Trophoblast cell (in vitro differentiated cells and primary cell): ENCODE measurements around the gene CCT3.

ENCODE experiments used
- DNase-seq, 2 donors: peaks; one replicate each; pipeline ENCODE4 v3.0.0-alpha.2; 2016
- H2AFZ ChIP-seq: 2 replicates; pipeline ENCODE4 v1.6.1; 2013; ENCODE audit warnings: low read length, moderate library complexity, mild to moderate bottlenecking; ENCODE audit not compliant: insufficient read depth, poor library complexity
- H2AK5ac ChIP-seq: 2 replicates; pipeline ENCODE4 v1.6.1; 2013; ENCODE audit warnings: mild to moderate bottlenecking, low read length
- H2BK120ac ChIP-seq: 2 replicates; pipeline ENCODE4 v1.6.1; 2013; ENCODE audit warnings: low read length, mild to moderate bottlenecking, moderate library complexity; ENCODE audit not compliant: insufficient read depth, poor library complexity
- H2BK12ac ChIP-seq: 2 replicates; pipeline ENCODE4 v1.6.1; 2013; ENCODE audit warnings: mild to moderate bottlenecking, low read length, moderate library complexity
- H2BK5ac ChIP-seq: 2 replicates; pipeline ENCODE4 v1.6.1; 2013; ENCODE audit warnings: low read length, low read depth, moderate library complexity, mild to moderate bottlenecking; ENCODE audit not compliant: poor library complexity
- H3K14ac ChIP-seq: 2 replicates; pipeline ENCODE4 v1.6.1; 2013; ENCODE audit warnings: mild to moderate bottlenecking, low read length
- H3K18ac ChIP-seq: 2 replicates; pipeline ENCODE4 v1.6.1; 2013; ENCODE audit warnings: mild to moderate bottlenecking, low read length
- H3K23ac ChIP-seq: 2 replicates; pipeline ENCODE4 v1.6.1; 2013; ENCODE audit warnings: low read length
- H3K27ac ChIP-seq: 2 replicates; pipeline ENCODE4 v1.5.1; 2013; ENCODE audit warnings: low read depth, mild to moderate bottlenecking, inconsistent platforms, low read length, moderate library complexity
- H3K27me3 ChIP-seq: 2 replicates; pipeline ENCODE4 v1.6.1; 2013; ENCODE audit warnings: inconsistent platforms, mild to moderate bottlenecking, low read length, moderate library complexity; ENCODE audit not compliant: insufficient read depth
- H3K36me3 ChIP-seq, 2 experiments: 1 replicate in 1 of 2; 2 replicates in 1 of 2; pipeline ENCODE4 v1.6.1; 2013; ENCODE audit warnings: low read length in 2 of 2, mild to moderate bottlenecking in 2 of 2, moderate library complexity in 1 of 2; ENCODE audit not compliant: insufficient read depth in 2 of 2, control insufficient read depth in 1 of 2
- H3K4ac ChIP-seq: 2 replicates; pipeline ENCODE4 v1.6.1; 2013; ENCODE audit warnings: low read depth, mild to moderate bottlenecking, low read length, moderate library complexity
- H3K4me1 ChIP-seq, 2 experiments: 1 replicate in 1 of 2; 2 replicates in 1 of 2; pipeline ENCODE4 v1.6.1; 2013; ENCODE audit warnings: low read length in 2 of 2, mild to moderate bottlenecking in 2 of 2, moderate library complexity in 1 of 2; ENCODE audit not compliant: insufficient read depth in 2 of 2, control insufficient read depth in 1 of 2
- H3K4me2 ChIP-seq: 2 replicates; pipeline ENCODE4 v1.6.1; 2013; ENCODE audit warnings: inconsistent platforms, mild to moderate bottlenecking, low read length, moderate library complexity
- H3K4me3 ChIP-seq: 2 replicates; pipeline ENCODE4 v1.5.1; 2013; ENCODE audit warnings: mild to moderate bottlenecking, low read depth, low read length, inconsistent platforms
- H3K79me1 ChIP-seq: one replicate; pipeline ENCODE4 v1.6.1; 2013; ENCODE audit warnings: low read length
- H3K79me2 ChIP-seq: 2 replicates; pipeline ENCODE4 v1.6.1; 2013; ENCODE audit warnings: low read length, mild to moderate bottlenecking; ENCODE audit not compliant: control insufficient read depth, insufficient read depth, poor library complexity
- H3K9ac ChIP-seq: 2 replicates; pipeline ENCODE4 v1.6.1; 2013; ENCODE audit warnings: mild to moderate bottlenecking, low read length
- H3K9me3 ChIP-seq: 2 replicates; pipeline ENCODE4 v1.6.1; 2013; ENCODE audit warnings: low read depth, mild to moderate bottlenecking, control low read depth, inconsistent platforms, low read length; ENCODE audit not compliant: insufficient read depth
- H4K12ac ChIP-seq: 2 replicates; pipeline ENCODE4 v1.6.1; 2013; ENCODE audit warnings: low read depth, mild to moderate bottlenecking, low read length, moderate library complexity
- H4K8ac ChIP-seq: 2 replicates; pipeline ENCODE4 v1.6.1; 2013; ENCODE audit warnings: low read depth, mild to moderate bottlenecking, low read length, moderate library complexity
- H4K91ac ChIP-seq: one replicate; pipeline ENCODE4 v1.6.1; 2013; ENCODE audit warnings: low read depth, mild to moderate bottlenecking, low read length, moderate library complexity
- WGBS: extraction: QIAGEN DNeasy Blood & Tissue Kit; methylation state at CpG from one replicate; pipeline ENCODE4 v1.1.7; 2013; ENCODE audit warnings: missing lambda C conversion rate; ENCODE audit not compliant: insufficient read length, insufficient coverage; ENCODE audit errors: extremely low coverage; 5-methylcytosine and 5-hydroxymethylcytosine counted together

Gene CCT3

DNA sequence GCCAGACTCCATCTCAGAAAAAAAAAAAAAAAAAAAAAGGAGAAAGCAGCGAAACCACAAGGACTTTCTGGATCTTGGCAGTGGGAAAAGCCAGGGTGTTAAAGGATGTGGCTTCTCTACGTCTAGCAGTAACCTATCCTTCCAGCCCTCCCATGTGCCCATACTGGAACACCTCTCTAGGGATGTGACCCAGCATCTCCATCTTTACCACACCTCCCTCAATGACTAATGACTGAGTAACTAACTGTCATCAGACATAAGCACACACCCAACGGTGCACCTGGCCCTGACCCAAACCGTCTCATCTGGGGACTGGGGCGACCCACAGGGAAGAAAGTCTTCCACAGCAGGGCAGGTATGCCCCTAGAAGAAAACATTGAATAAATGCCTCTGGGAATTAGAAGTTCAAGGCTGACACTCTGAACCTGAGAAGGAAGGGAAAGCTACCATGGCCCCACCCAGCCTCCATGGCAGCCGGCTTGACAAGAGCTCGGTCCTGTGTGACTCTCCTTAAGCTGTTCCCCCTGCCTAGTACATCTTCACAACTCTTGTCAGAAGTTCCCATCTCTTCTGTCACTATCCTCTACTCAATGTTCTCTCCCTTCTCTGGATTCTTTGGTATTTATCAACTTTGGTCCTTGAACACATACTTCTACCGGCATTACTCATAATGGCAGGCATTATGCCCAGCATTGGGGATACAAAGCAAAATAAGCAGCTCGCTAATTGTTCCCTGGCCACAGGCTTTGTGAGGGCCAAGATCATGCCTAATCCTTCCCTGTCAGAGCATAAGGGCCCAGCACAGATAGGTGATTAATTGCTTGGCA is 75.4 kb downstream of the CCT3 start:
- H4K12ac ChIP-seq = no peak overlapping the region
- H3K23ac ChIP-seq = no peak overlapping the region
- H3K36me3 ChIP-seq = peaks cover 82 to 90% of the 10 kb centered on the region in 2 experiments
- no peak overlapping the region for H4K91ac ChIP-seq
- H2BK12ac ChIP-seq = no peak overlapping the region
- no peak overlapping the region for H2AFZ ChIP-seq
- H4K8ac ChIP-seq = no peak overlapping the region
- H3K27ac ChIP-seq = no peak overlapping the region
- H3K9me3 ChIP-seq = no peaks in the 10 kb centered on the region
- no peak overlapping the region for H3K14ac ChIP-seq
- H2BK5ac ChIP-seq = no peak overlapping the region
- H3K4me2 ChIP-seq = no peak overlapping the region
- WGBS = no CpG with 5 or more reads among the region's 9 CpGs
- H3K18ac ChIP-seq = no peak overlapping the region
- DNase-seq = peak in 1 of 2 donors; percentile 47
- H3K4me3 ChIP-seq = no peak overlapping the region
- no peak overlapping the region for H2AK5ac ChIP-seq
- H3K4ac ChIP-seq = no peak overlapping the region
- no peak overlapping the region for H2BK120ac ChIP-seq
- no peaks in the 10 kb centered on the region for H3K4me1 ChIP-seq
- no peaks in the 10 kb centered on the region for H3K27me3 ChIP-seq
- H3K79me2 ChIP-seq = no peaks in the 10 kb centered on the region
- no peak overlapping the region for H3K9ac ChIP-seq
- no peaks in the 10 kb centered on the region for H3K79me1 ChIP-seq

DNA sequence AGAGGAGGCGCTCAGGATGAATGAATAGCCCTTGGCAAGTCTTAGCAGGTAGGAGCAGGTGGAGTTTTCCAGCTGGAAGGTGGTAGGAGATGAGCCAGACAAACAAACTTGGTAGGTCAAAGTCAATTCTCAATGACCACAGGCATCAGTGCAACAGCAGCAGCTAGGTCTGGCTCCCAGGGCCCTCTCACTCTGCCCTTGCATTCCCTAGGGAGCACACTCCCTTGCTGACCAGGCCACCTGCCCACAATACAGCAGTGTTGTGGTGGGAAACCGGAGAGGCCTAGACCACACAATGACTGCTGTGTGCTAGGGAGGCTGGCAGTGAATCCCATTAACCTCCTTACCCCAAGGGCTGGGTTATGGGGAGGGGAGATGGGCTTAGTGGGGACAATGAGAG is 77.2 kb downstream of the CCT3 start:
- Histone ChIP-seq H3K9ac (no peak overlapping the region), H4K8ac (no peak overlapping the region), H3K18ac (no peak overlapping the region), H2AFZ (no peak overlapping the region), H4K12ac (no peak overlapping the region), H3K9me3 (no peaks in the 10 kb centered on the region), H3K4me1 (no peaks in the 10 kb centered on the region), H3K23ac (no peak overlapping the region), H3K4me3 (no peak overlapping the region), H2BK5ac (no peak overlapping the region), H3K14ac (no peak overlapping the region), H4K91ac (no peak overlapping the region), H3K79me1 (no peaks in the 10 kb centered on the region), H3K79me2 (no peaks in the 10 kb centered on the region), H2BK12ac (no peak overlapping the region), H2AK5ac (no peak overlapping the region), H3K4me2 (no peak overlapping the region), H3K27ac (no peak overlapping the region), H3K4ac (no peak overlapping the region), H3K27me3 (no peaks in the 10 kb centered on the region), H2BK120ac (no peak overlapping the region), H3K36me3 (peaks cover 75 to 87% of the 10 kb centered on the region in 2 experiments)
- no CpG with 5 or more reads among the region's 2 CpGs for WGBS
- no peak for DNase-seq

DNA sequence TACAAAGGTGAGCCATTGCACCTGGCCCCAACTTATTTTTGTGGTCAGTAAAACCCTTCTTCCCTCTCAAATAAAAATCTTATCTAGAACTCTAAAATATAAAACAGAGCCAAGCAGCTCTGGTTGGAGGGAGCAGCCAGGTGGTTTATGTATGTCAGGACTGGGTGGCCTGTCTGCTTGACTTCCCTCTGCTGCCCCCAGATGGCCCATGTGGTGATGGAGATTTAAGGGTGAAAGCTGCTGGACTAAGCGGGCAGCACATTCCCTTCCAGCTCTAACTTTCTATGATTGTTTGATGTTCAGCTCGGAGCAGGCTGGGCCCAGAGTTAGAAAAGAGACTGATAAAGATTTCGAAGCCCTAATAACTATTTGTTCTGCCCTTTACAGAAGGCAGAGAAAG is 78.3 kb downstream of the CCT3 start:
- H4K91ac ChIP-seq = no peak overlapping the region
- no peak for DNase-seq
- no peaks in the 10 kb centered on the region for H3K4me1 ChIP-seq
- H3K79me2 ChIP-seq = no peaks in the 10 kb centered on the region
- H3K36me3 ChIP-seq = peaks cover 66 to 80% of the 10 kb centered on the region in 2 experiments
- H3K4me2 ChIP-seq = no peak overlapping the region
- no peak overlapping the region for H3K23ac ChIP-seq
- no peak overlapping the region for H4K8ac ChIP-seq
- no peak overlapping the region for H3K4ac ChIP-seq
- H2BK5ac ChIP-seq = no peak overlapping the region
- H3K18ac ChIP-seq = no peak overlapping the region
- no peak overlapping the region for H2BK120ac ChIP-seq
- no peaks in the 10 kb centered on the region for H3K27me3 ChIP-seq
- no peak overlapping the region for H2BK12ac ChIP-seq
- H3K14ac ChIP-seq = no peak overlapping the region
- H4K12ac ChIP-seq = no peak overlapping the region
- no peak overlapping the region for H2AK5ac ChIP-seq
- no peak overlapping the region for H2AFZ ChIP-seq
- H3K9ac ChIP-seq = no peak overlapping the region
- H3K4me3 ChIP-seq = no peak overlapping the region
- no peaks in the 10 kb centered on the region for H3K79me1 ChIP-seq
- no peaks in the 10 kb centered on the region for H3K9me3 ChIP-seq
- H3K27ac ChIP-seq = no peak overlapping the region
- no CpG with 5 or more reads among the region's 3 CpGs for WGBS
